HCT116 (cell line): Measurements from ENCODE around the gene KLF14. TPM values are rescaled to one million over a fixed set of nuclear protein-coding genes. Genes with fewer than 3 reads are reported as not detected.

Experiments used
- ATAC-seq: fragments of 200-7000 bp; cut with Tn5 transposase; 2 replicates; pipeline ENCODE4 v1.9.1; 2020; ENCODE audit warnings: mild to moderate bottlenecking, moderate library complexity
- BruUV-seq: library from RNA; stranded (reverse); fragments of 400-500 nt; replicated peaks from 2 replicates; lab custom pipeline; 2021; lab: Mats Ljungman, UMichigan
- CTCF ChIA-PET: fragments of 300-600 bp; sonication (Branson Sonifier 250); formaldehyde crosslinking; loops from one replicate; lab custom pipeline; 2021; ENCODE audit warnings: antibody characterized with exemption; lab: Charles Lee
- POLR2A ChIA-PET: fragments of 300-600, 350-600 bp; sonication (Branson Sonifier 250); formaldehyde crosslinking; loops from one replicate; lab custom pipeline; 2021; ENCODE audit warnings: antibody characterized with exemption; lab: Charles Lee
- RAD21 ChIA-PET, 2 experiments: fragments of 300-600 bp; sonication (Branson Sonifier 250); formaldehyde crosslinking; loops; one replicate each; lab custom pipeline; 2023; ENCODE audit warnings: low total read pairs in 2 of 2; ENCODE audit not compliant: uncharacterized antibody in 2 of 2, unreplicated experiment in 2 of 2, low non-redundant PET in 1 of 2; lab: Charles Lee
- DNase-seq: peaks from one replicate; pipeline ENCODE4 v3.0.0-alpha.2; 2010; ENCODE audit warnings: low read depth, low spot score
- H2AFZ ChIP-seq: fragments of 200-600 bp; shearing (Covaris generic), sonication (generic); 2 replicates; pipeline ENCODE4 v1.6.1; 2017; ENCODE audit warnings: low read depth, mixed run types, mixed read lengths, antibody characterized with exemption, low read length; ENCODE audit not compliant: poor library complexity, severe bottlenecking
- H3K27ac ChIP-seq: 2 replicates; pipeline ENCODE4 v1.5.1; 2012; ENCODE audit warnings: low read depth, low read length
- H3K27me3 ChIP-seq: fragments of 200-600 bp; sonication (generic); 2 replicates; pipeline ENCODE4 v1.6.1; 2016; ENCODE audit warnings: mixed run types, low read length, mixed read lengths; ENCODE audit not compliant: insufficient read depth
- H3K36me3 ChIP-seq, 2 experiments: fragments of 200-500 bp in 1 of 2; fragments of 200-600 bp in 1 of 2; sonication (Bioruptor generic) in 1 of 2; sonication (generic) in 1 of 2; 2 replicates each; pipeline versions ENCODE4 v1.5.1 to v1.6.1; 2014 to 2016; ENCODE audit warnings: low read length in 2 of 2, inconsistent platforms in 1 of 2, mixed read lengths in 1 of 2, mixed run types in 1 of 2; ENCODE audit not compliant: insufficient read depth in 2 of 2, control insufficient read depth in 1 of 2
- H3K4me1 ChIP-seq, 2 experiments: fragments of 200-600 bp in 1 of 2; sonication (generic) in 1 of 2; 2 replicates each; pipeline versions ENCODE4 v1.5.1 to v1.6.1; 2012 to 2017; ENCODE audit warnings: low read length in 2 of 2, inconsistent platforms in 1 of 2, mild to moderate bottlenecking in 1 of 2, mixed read lengths in 1 of 2, mixed run types in 1 of 2, moderate library complexity in 1 of 2; ENCODE audit not compliant: insufficient read depth in 2 of 2, control insufficient read depth in 1 of 2
- H3K4me2 ChIP-seq: fragments of 200-600 bp; sonication (generic); 2 replicates; pipeline ENCODE4 v1.6.1; 2017; ENCODE audit warnings: mixed run types, low read length, mixed read lengths
- H3K4me3 ChIP-seq, 2 experiments: fragments of 200-600 bp in 1 of 2; sonication (generic) in 1 of 2; replicated peaks in 1 of 2; 2 replicates each; pipeline ENCODE4 v1.5.1; 2011 to 2016; ENCODE audit warnings: low read length in 2 of 2, control low read depth in 1 of 2, low read depth in 1 of 2, mild to moderate bottlenecking in 1 of 2, mixed read lengths in 1 of 2, mixed run types in 1 of 2
- H3K79me2 ChIP-seq: fragments of 200-600 bp; sonication (generic); 2 replicates; pipeline ENCODE4 v1.6.1; 2017; ENCODE audit warnings: mild to moderate bottlenecking, mixed run types, low read length, moderate library complexity, mixed read lengths; ENCODE audit not compliant: insufficient read depth
- H3K9ac ChIP-seq: fragments of 200-600 bp; sonication (generic); 2 replicates; pipeline ENCODE4 v1.6.1; 2016; ENCODE audit warnings: low read length, mixed read lengths
- H3K9me2 ChIP-seq: fragments of 200-600 bp; sonication (generic), shearing (Covaris generic); 2 replicates; pipeline ENCODE4 v1.6.1; 2017; ENCODE audit warnings: mixed run types, mild to moderate bottlenecking, moderate library complexity; ENCODE audit not compliant: insufficient read depth
- H3K9me3 ChIP-seq, 2 experiments: fragments of 200-500 bp in 1 of 2; fragments of 200-600 bp in 1 of 2; sonication (Bioruptor generic) in 1 of 2; sonication (generic) in 1 of 2; 2 replicates each; pipeline ENCODE4 v1.6.1; 2014 to 2017; ENCODE audit warnings: low read length in 2 of 2, mixed read lengths in 2 of 2, inconsistent platforms in 1 of 2, low read depth in 1 of 2, mild to moderate bottlenecking in 1 of 2, mixed run types in 1 of 2, moderate library complexity in 1 of 2; ENCODE audit not compliant: control insufficient read depth in 1 of 2, insufficient read depth in 1 of 2
- H4K20me1 ChIP-seq: fragments of 200-600 bp; sonication (generic), shearing (Covaris generic); 2 replicates; pipeline ENCODE4 v1.6.1; 2017; ENCODE audit warnings: mixed run types, mild to moderate bottlenecking, moderate library complexity; ENCODE audit not compliant: insufficient read depth
- ATF3 ChIP-seq: IDR thresholded peaks from 2 replicates; pipeline ENCODE4 v1.6.1; 2012
- CTCF ChIP-seq, 3 experiments: fragments of 200-600 bp in 1 of 3; sonication (generic) in 1 of 3; IDR thresholded peaks in 2 of 3; conservative IDR thresholded peaks in 1 of 3; 2 replicates each; pipeline ENCODE4 v1.5.1; 2012 to 2017; ENCODE audit warnings: low read depth in 2 of 3, low read length in 2 of 3, antibody characterized with exemption in 1 of 3, borderline replicate concordance in 1 of 3, control low read depth in 1 of 3, mild to moderate bottlenecking in 1 of 3, mixed read lengths in 1 of 3, mixed run types in 1 of 3, moderate library complexity in 1 of 3; ENCODE audit not compliant: insufficient read depth in 1 of 3
- RAD21 ChIP-seq: IDR thresholded peaks from 2 replicates; pipeline ENCODE4 v1.6.1; 2012; ENCODE audit warnings: low read depth, mild to moderate bottlenecking
- SRF ChIP-seq: IDR thresholded peaks from 2 replicates; pipeline ENCODE4 v1.6.1; 2012; ENCODE audit warnings: low read depth
- ZBTB33 ChIP-seq: IDR thresholded peaks from 2 replicates; pipeline ENCODE4 v1.6.1; 2011; ENCODE audit warnings: mild to moderate bottlenecking, low read length, moderate library complexity; ENCODE audit not compliant: insufficient replicate concordance; ENCODE audit errors: extremely low read depth
- intact Hi-C: fragments of 100-400 bp; cut with micrococcal nuclease; formaldehyde crosslinking; loops from 2 replicates; pipeline ENCODE4 v1.10.0; 2022
- total RNA-seq: library from RNA; stranded (reverse); gene quantifications from one replicate; pipeline ENCODE4 v1.2.1, GENCODE V29; 2021; ENCODE audit not compliant: unreplicated experiment

The KLF14 gene
- total RNA-seq, 1 experiment from 2014 or later, result 0.93 TPM

- Histone ChIP-seq H3K36me3 (no peaks in the 10 kb centered on the region), H3K9me3 (no peaks in the 10 kb centered on the region), H3K79me2 (no peaks in the 10 kb centered on the region), H3K27ac (no peak overlapping the region)
- intact Hi-C loops, result loop anchor here (1.0 to 2.0 kb wide), 4 partner anchors 109 to 658 kb away; no protein-coding TSS in a partner anchor
- TF ChIP-seq ZBTB33 (no peak), RAD21 (peak; percentile 95), SRF (no peak), CTCF (IDR thresholded peaks at IDR 0.05 in 2 of 3, conservative IDR thresholded peaks at IDR 0.05 in 1 of 3; ENCODE audit: borderline replicate concordance in 1 of 3, insufficient read depth in 1 of 3, low read depth in 2 of 3, low read length in 2 of 3) (peak; percentile 68 to 81 (median 70)), ATF3 (no peak)
- TF ChIP-seq, all 23 proteins: peak for 2
- H3K9me2 ChIP-seq, result no peaks in the 10 kb centered on the region
- ATAC-seq (peak; percentile 100), DNase-seq (peak; percentile 70)
- no peak overlapping the region for H3K9ac ChIP-seq
- no peaks in the 10 kb centered on the region for H4K20me1 ChIP-seq
- H3K27me3 ChIP-seq, result no peaks in the 10 kb centered on the region
- H3K4me2 ChIP-seq, result no peak overlapping the region
- ChIA-PET CTCF (interaction anchor here (0.6 to 3.0 kb wide), 6 partner anchors 31 to 651 kb away, joined by 3 to 19 read pairs (median 4); partner anchors contain the start of genes KLHDC10 and TMEM209), POLR2A (no interaction called here), RAD21 (no interaction called here)
- H3K4me1 ChIP-seq, result no peaks in the 10 kb centered on the region
- H2AFZ ChIP-seq, result no peak overlapping the region
- BruUV-seq, result no TSS peak
- no peak overlapping the region for H3K4me3 ChIP-seq
Measured at GRCh38 chr7:130721486-130722277, 12.3 kb downstream of the KLF14 start.
